Cardiac muscle cell (in vitro differentiated cells and primary cell): ENCODE measurements around the gene AUNIP. TPM values are rescaled to one million over a fixed set of nuclear protein-coding genes. Genes with fewer than 3 reads are reported as not detected.

Experiments
- DNase-seq, 2 donors: peaks; one replicate each; pipeline versions ENCODE4 v3.0.0 to v3.0.0-alpha.2; 2010 to 2017; ENCODE audit warnings: low read depth in 1 of 2, low spot score in 1 of 2
- H3K27ac ChIP-seq: fragments of 200-600 bp; sonication (generic); 2 replicates; pipeline ENCODE4 v1.5.1; 2016
- H3K27me3 ChIP-seq: fragments of 200-600 bp; sonication (generic); 2 replicates; pipeline ENCODE4 v1.6.0; 2016; ENCODE audit warnings: control low read depth
- H3K36me3 ChIP-seq: fragments of 200-600 bp; sonication (generic); 2 replicates; pipeline ENCODE4 v1.5.1; 2016; ENCODE audit warnings: control low read depth
- H3K4me1 ChIP-seq: fragments of 200-600 bp; sonication (generic); 2 replicates; pipeline ENCODE4 v1.8.1; 2017; ENCODE audit warnings: low read depth, mild to moderate bottlenecking, mixed run types
- H3K4me3 ChIP-seq: fragments of 200-600 bp; sonication (generic); 2 replicates; pipeline ENCODE4 v1.5.1; 2016; ENCODE audit warnings: mild to moderate bottlenecking
- H3K9me3 ChIP-seq: fragments of 200-600 bp; sonication (generic); 2 replicates; pipeline ENCODE4 v1.5.1; 2017; ENCODE audit warnings: low read depth, mild to moderate bottlenecking, control low read depth
- polyA plus RNA-seq: library from polyadenylated mRNA; unstranded; fragments of >200 nt; fragmentation: Nextera tagmentation; extraction: Ambion mirVana; gene quantifications from 2 replicates; pipeline ENCODE4 v1.2.1, GENCODE V29; 2016
- total RNA-seq: library from RNA; depleted of rRNA; stranded (reverse); fragments of >200 nt; gene quantifications from 2 replicates; pipeline ENCODE4 v1.2.3, GENCODE V29; 2016
- TF ChIP-seq, protein P1 (sequence below): IDR thresholded peaks from 2 replicates; pipeline ENCODE4 v1.5.1; 2012; ENCODE audit warnings: low read depth, mild to moderate bottlenecking, low read length

Gene AUNIP
- total and polyA plus RNA-seq, 2 experiments from 2014 or later, result 4.4 to 4.9 TPM

DNA sequence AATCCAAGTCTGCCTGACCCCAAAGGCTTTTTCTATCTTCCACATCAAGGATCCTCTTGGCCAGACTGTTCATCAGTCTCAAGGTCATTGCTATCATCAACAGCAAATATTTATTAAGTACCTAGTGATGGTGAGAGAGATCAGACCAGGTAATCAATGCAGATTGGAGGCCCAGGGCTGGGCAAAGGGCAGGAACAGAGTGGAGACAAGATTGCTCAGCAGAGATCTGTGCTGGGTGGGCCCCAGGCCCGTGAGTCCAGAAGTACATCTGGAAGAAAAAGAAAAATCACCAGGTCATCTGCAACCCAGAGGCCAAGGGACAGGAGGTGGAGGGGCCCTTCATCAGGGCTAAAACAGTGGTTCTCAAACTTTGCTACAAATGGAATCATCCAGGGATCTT lies 26.3 kb upstream of the AUNIP start:
- Histone ChIP-seq H3K4me1 (peaks cover 4% of the 10 kb centered on the region), H3K9me3 (no peaks in the 10 kb centered on the region), H3K27ac (no peak overlapping the region), H3K36me3 (no peaks in the 10 kb centered on the region), H3K27me3 (no peaks in the 10 kb centered on the region), H3K4me3 (no peak overlapping the region)
- DNase-seq, result no peak
- TF ChIP-seq, protein P1, sequence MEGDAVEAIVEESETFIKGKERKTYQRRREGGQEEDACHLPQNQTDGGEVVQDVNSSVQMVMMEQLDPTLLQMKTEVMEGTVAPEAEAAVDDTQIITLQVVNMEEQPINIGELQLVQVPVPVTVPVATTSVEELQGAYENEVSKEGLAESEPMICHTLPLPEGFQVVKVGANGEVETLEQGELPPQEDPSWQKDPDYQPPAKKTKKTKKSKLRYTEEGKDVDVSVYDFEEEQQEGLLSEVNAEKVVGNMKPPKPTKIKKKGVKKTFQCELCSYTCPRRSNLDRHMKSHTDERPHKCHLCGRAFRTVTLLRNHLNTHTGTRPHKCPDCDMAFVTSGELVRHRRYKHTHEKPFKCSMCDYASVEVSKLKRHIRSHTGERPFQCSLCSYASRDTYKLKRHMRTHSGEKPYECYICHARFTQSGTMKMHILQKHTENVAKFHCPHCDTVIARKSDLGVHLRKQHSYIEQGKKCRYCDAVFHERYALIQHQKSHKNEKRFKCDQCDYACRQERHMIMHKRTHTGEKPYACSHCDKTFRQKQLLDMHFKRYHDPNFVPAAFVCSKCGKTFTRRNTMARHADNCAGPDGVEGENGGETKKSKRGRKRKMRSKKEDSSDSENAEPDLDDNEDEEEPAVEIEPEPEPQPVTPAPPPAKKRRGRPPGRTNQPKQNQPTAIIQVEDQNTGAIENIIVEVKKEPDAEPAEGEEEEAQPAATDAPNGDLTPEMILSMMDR, result no peak

DNA sequence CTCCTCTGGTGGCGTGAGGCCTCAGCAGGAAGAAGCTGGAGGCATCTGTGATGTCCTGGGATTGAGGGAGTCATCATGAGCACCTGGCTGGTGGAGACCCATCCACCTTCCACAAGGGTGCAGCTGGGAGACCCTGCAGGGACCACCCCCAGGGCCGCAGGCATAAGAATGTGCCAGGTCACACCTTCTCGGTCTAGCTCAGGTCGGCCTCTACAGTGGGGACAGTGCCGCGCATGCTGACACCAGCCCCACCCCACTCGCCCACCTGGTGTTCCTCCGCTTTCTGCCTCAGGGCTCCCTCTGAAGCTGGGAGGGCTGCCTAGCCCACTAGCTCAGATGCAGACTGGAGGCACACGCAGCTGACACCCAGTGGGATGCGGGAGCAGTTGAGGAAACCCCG lies 22.0 kb upstream of the AUNIP start:
- Histone ChIP-seq H3K27me3 (no peaks in the 10 kb centered on the region), H3K4me3 (no peak overlapping the region), H3K27ac (no peak overlapping the region), H3K36me3 (no peaks in the 10 kb centered on the region), H3K9me3 (no peaks in the 10 kb centered on the region), H3K4me1 (peaks cover 10% of the 10 kb centered on the region)
- TF ChIP-seq, protein P1, result no peak
- no peak for DNase-seq

DNA sequence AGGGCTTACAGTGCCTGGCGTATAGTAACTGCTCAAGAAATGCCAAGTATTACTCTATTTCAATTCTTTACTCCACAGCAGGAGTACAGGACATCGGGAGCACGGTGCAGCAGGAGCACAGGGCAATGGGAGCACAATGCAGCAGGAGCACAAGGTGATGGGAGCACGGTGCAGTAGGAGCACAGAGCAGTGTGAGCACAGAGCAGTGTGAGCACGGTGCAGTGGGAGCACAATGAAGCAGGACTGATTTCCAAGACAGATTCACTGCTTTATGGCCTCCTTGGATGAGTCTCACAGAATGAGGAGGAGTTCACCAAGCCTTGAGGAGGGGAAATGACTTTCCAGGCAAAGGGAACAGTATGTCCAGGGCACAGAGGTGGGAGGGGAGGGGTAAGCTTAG lies 21.3 kb upstream of the AUNIP start:
- TF ChIP-seq, protein P1, result no peak
- H3K27ac ChIP-seq, result no peak overlapping the region
- no peaks in the 10 kb centered on the region for H3K27me3 ChIP-seq
- peaks cover 15% of the 10 kb centered on the region for H3K4me1 ChIP-seq
- no peak overlapping the region for H3K4me3 ChIP-seq
- H3K9me3 ChIP-seq, result no peaks in the 10 kb centered on the region
- DNase-seq, result no peak
- no peaks in the 10 kb centered on the region for H3K36me3 ChIP-seq

DNA sequence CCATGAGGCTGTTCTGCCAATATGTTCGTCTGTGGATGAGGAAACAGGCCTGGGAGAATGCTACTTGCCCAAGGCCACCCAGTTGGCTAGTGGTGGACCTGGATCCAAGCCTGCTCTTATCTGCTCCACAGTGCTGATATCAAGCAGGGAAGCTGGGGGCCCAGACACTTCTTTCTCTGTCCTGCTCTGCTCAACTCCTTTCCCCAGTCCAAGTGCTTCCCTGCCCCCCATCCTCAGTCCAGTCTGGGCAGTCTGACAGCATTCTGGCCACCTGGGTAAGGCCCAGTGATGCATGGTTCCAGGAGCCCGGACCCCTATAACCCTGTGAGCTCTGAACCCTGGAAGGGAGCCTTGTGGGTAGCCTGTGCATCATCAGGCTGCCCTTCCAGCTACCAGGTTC lies 20.4 kb upstream of the AUNIP start:
- TF ChIP-seq, protein P1, result no peak
- Histone ChIP-seq H3K9me3 (no peaks in the 10 kb centered on the region), H3K36me3 (no peaks in the 10 kb centered on the region), H3K27me3 (no peaks in the 10 kb centered on the region), H3K4me1 (peaks cover 19% of the 10 kb centered on the region), H3K4me3 (no peak overlapping the region), H3K27ac (no peak overlapping the region)
- peak in 1 of 2 donors; percentile 82 for DNase-seq

DNA sequence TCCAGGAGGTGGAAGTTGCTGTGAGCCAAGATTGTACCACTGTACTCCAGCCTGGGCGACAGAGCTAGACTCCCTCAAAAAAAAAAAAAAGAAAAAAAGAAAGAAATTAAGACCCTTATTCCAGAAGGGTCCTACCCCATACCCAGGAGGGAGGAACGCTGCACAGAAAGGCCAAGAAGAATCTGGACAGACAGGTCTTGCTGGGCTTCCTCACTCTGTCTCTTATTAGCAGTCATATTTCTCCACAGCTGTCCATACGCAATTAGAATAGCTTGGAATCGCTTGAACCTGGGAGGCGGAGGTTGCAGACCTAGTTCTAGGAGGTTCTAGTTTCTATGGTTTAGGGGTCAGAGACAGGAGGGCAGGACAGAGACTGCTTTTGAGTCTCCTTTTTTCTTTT lies 19.4 kb upstream of the AUNIP start:
- DNase-seq, result no peak
- H3K4me3 ChIP-seq, result no peak overlapping the region
- TF ChIP-seq, protein P1, result no peak
- H3K27ac ChIP-seq, result no peak overlapping the region
- H3K27me3 ChIP-seq, result no peaks in the 10 kb centered on the region
- no peaks in the 10 kb centered on the region for H3K36me3 ChIP-seq
- H3K4me1 ChIP-seq, result peaks cover 24% of the 10 kb centered on the region
- no peaks in the 10 kb centered on the region for H3K9me3 ChIP-seq

DNA sequence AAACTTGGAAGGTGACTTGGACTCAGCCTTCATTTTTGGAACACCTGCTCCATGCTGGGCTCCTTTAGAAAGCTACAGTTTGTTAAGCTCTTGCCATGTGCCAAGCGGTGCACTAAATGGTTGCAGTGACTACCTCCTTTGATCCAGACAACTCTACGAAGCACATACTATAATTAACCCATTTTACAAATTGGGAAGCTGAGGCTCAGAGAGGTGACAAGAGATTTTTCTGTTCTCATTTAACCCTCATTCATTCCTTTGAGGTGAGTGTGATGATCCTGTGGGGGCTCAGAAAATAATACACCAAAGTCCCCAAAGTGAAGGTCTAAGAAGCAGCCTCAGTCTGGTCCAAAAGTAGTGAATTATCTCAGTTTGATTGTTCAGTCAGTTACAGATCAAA lies 17.9 kb upstream of the AUNIP start:
- no peak overlapping the region for H3K4me3 ChIP-seq
- TF ChIP-seq, protein P1, result no peak
- no peak overlapping the region for H3K27ac ChIP-seq
- no peak for DNase-seq
- no peaks in the 10 kb centered on the region for H3K36me3 ChIP-seq
- H3K4me1 ChIP-seq, result peaks cover 24% of the 10 kb centered on the region
- H3K9me3 ChIP-seq, result no peaks in the 10 kb centered on the region
- H3K27me3 ChIP-seq, result no peaks in the 10 kb centered on the region
